D721Med (cell line): ENCODE measurements around the gene SBNO2.

Experiments used
- DNase-seq: peaks from one replicate; pipeline ENCODE4 v3.0.0; 2011; ENCODE audit warnings: low spot score; ENCODE audit not compliant: insufficient read length
- FAIRE-seq: peaks from 2 replicates; lab custom pipeline; 2011; peaks lifted over from hg19 to GRCh38; lab: Jason Lieb, UNC
- TF ChIP-seq, protein P1 (sequence below): IDR thresholded peaks from 2 replicates; pipeline ENCODE4 v1.5.1; 2012; ENCODE audit warnings: mild to moderate bottlenecking, control low read depth; ENCODE audit not compliant: insufficient read depth; ENCODE audit errors: missing control alignments

The SBNO2 gene

DNA sequence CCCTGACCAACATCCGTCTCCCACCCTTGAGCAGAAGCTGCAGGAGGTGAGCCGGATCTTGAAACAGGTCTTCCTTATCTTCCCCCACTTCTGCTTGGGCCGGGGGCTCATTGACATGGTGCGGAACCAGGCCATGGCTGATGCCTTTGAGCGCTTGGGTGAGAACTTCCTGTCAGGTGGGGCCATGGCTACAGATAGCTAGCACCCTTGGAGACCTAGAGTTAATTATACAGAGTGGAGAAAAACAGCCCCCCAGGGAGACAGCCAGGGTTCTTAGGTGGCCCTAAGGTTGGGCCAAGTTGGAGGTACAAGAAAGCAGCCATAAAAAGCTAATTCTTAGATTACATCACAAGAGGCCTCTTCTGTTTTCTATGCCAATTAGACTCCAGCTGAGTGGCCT lies 116.0 kb downstream of the SBNO2 start:
- FAIRE-seq (no peak), DNase-seq (no peak)
- TF ChIP-seq, protein P1, sequence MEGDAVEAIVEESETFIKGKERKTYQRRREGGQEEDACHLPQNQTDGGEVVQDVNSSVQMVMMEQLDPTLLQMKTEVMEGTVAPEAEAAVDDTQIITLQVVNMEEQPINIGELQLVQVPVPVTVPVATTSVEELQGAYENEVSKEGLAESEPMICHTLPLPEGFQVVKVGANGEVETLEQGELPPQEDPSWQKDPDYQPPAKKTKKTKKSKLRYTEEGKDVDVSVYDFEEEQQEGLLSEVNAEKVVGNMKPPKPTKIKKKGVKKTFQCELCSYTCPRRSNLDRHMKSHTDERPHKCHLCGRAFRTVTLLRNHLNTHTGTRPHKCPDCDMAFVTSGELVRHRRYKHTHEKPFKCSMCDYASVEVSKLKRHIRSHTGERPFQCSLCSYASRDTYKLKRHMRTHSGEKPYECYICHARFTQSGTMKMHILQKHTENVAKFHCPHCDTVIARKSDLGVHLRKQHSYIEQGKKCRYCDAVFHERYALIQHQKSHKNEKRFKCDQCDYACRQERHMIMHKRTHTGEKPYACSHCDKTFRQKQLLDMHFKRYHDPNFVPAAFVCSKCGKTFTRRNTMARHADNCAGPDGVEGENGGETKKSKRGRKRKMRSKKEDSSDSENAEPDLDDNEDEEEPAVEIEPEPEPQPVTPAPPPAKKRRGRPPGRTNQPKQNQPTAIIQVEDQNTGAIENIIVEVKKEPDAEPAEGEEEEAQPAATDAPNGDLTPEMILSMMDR = no peak
